ENCODE measurements around the gene RHOJ.
"Not testable (repeated sequence)": the region's sequence is repeated elsewhere in the genome, so short reads cannot be mapped to it uniquely, and the experiment has no call there.

The RHOJ gene

GRCh38 chr14:63299351-63300110, 95.3 kb downstream of the RHOJ start:
- no peak overlapping the region for H3K27ac ChIP-seq
- no peak for TF ChIP-seq CTCF (conservative IDR thresholded peaks at IDR 0.05)
- no peak for TF ChIP-seq ZFX (IDR thresholded peaks at IDR 0.05)

GRCh38 chr14:63300854-63301253, 96.6 kb downstream of the RHOJ start:
- no peak overlapping the region for H3K27ac ChIP-seq
- TF ChIP-seq ZFX (IDR thresholded peaks at IDR 0.05): no peak

GRCh38 chr14:63301891-63302534, 97.8 kb downstream of the RHOJ start:
- TF ChIP-seq ZFX (IDR thresholded peaks at IDR 0.05) (no peak), CTCF (conservative IDR thresholded peaks at IDR 0.05) (no peak)
- no peak overlapping the region for H3K27ac ChIP-seq

DNA sequence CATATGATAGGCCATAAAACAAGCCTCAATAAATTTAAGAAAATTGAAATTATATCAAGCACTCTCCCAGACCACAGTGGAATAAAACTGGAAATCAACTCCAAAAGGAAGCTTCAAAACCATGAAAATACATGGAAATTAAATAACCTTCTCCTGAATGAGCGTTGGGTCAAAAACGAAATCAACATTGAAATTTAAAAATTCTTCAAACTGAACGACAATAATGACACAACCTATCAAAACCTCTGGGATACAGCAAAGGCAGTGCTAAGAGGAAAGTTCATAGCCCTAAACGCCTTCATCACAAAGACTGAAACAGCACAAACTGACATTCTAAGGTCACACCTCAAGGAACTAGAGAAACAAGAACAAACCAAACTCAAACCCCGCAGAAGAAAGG, 100.2 kb downstream of the RHOJ start:
- not testable (repeated sequence) for H3K27ac ChIP-seq

DNA sequence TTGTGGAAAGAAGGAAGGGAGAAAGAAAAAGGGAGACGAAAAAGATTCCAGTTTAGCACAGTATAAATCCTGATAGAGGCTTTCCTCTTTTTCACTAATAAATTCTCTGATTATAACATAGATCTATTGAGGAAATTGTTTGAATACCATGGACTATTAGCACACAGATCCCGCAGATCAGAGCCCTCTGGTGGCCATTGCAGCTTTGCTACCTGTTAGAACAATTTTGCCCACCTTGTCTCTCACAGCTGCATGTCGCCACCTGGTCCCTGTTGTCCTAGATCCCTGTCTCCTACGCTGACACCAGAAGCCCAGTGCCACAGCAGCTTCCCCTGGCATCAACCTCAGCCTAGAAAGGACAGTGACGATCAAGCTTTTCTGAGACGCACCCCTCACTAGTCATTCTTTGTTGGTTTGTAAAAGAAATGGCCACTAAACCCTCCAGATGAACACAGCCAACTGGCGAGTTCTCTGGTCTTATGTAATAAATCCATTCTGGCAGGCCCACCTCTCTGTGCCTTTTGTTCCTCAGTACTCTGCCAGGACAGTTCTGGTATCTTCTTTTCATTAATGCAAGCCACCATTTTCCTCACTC, 104.6 kb downstream of the RHOJ start:
- H3K27ac ChIP-seq: no peak overlapping the region
- TF ChIP-seq ZFX (IDR thresholded peaks at IDR 0.05) (no peak), CTCF (conservative IDR thresholded peaks at IDR 0.05) (peak; percentile 83)

- TF ChIP-seq CTCF (conservative IDR thresholded peaks at IDR 0.05): no peak
- no peak for TF ChIP-seq ZFX (IDR thresholded peaks at IDR 0.05)
- no peak within 1 kb of the TSS for H3K27ac ChIP-seq
These were observed 114.6 kb downstream of the RHOJ start, which contains the start of gene GPHB5 for GRCh38 chr14:63318835-63319234. GPHB5 (minus strand) TSS chr14:63318935; CDS start chr14:63317849, 1,086 bp downstream.

GRCh38 chr14:63322472-63322871, 118.2 kb downstream of the RHOJ start:
- H3K27ac ChIP-seq: no peak overlapping the region
- TF ChIP-seq CTCF (conservative IDR thresholded peaks at IDR 0.05): no peak
- no peak for TF ChIP-seq ZFX (IDR thresholded peaks at IDR 0.05)

GRCh38 chr14:63322897-63323573, 118.8 kb downstream of the RHOJ start:
- no peak overlapping the region for H3K27ac ChIP-seq
- TF ChIP-seq CTCF (conservative IDR thresholded peaks at IDR 0.05) (no peak), ZFX (IDR thresholded peaks at IDR 0.05) (no peak)

All from C4-2B (cell line).